BLaER1 treated with 17β-estradiol and CSF1 and Interleukin-3, amounts not matched to agents 10 nM and 100 nM (cell line): Measurements from ENCODE around the gene NAA20.

Source experiments
- H3K27ac ChIP-seq, 11 experiments: shearing (Covaris generic); formaldehyde crosslinking; 2 replicates each; pipeline ENCODE4 v1.8.1; 2022
- H3K27me3 ChIP-seq, 11 experiments: shearing (Covaris generic); formaldehyde crosslinking; 2 replicates each; pipeline ENCODE4 v1.8.1; 2022
- H3K36me3 ChIP-seq, 11 experiments: shearing (Covaris generic); formaldehyde crosslinking; 2 replicates each; pipeline ENCODE4 v1.8.1; 2022
- H3K4me1 ChIP-seq, 10 experiments: shearing (Covaris generic); formaldehyde crosslinking; 2 replicates each; pipeline ENCODE4 v1.8.1; 2022
- H3K4me2 ChIP-seq, 11 experiments: shearing (Covaris generic); formaldehyde crosslinking; 2 replicates each; pipeline ENCODE4 v1.8.1; 2022
- H3K4me3 ChIP-seq, 10 experiments: shearing (Covaris generic); formaldehyde crosslinking; 2 replicates each; pipeline ENCODE4 v1.8.1; 2022
- H3K9ac ChIP-seq, 11 experiments: shearing (Covaris generic); formaldehyde crosslinking; 2 replicates each; pipeline ENCODE4 v1.8.1; 2022
- H3K9me3 ChIP-seq, 11 experiments: shearing (Covaris generic); formaldehyde crosslinking; replicated peaks in 1 of 11; 2 replicates each; pipeline ENCODE4 v1.8.1; 2022
- H4K20me1 ChIP-seq, 11 experiments: shearing (Covaris generic); formaldehyde crosslinking; 2 replicates each; pipeline ENCODE4 v1.8.1; 2022
- Cebpa-rat ChIP-seq, 11 experiments: shearing (Covaris generic); IDR thresholded peaks; 2 replicates each; pipeline ENCODE4 v1.8.1; 2022

Gene NAA20, protein sequence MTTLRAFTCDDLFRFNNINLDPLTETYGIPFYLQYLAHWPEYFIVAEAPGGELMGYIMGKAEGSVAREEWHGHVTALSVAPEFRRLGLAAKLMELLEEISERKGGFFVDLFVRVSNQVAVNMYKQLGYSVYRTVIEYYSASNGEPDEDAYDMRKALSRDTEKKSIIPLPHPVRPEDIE

DNA sequence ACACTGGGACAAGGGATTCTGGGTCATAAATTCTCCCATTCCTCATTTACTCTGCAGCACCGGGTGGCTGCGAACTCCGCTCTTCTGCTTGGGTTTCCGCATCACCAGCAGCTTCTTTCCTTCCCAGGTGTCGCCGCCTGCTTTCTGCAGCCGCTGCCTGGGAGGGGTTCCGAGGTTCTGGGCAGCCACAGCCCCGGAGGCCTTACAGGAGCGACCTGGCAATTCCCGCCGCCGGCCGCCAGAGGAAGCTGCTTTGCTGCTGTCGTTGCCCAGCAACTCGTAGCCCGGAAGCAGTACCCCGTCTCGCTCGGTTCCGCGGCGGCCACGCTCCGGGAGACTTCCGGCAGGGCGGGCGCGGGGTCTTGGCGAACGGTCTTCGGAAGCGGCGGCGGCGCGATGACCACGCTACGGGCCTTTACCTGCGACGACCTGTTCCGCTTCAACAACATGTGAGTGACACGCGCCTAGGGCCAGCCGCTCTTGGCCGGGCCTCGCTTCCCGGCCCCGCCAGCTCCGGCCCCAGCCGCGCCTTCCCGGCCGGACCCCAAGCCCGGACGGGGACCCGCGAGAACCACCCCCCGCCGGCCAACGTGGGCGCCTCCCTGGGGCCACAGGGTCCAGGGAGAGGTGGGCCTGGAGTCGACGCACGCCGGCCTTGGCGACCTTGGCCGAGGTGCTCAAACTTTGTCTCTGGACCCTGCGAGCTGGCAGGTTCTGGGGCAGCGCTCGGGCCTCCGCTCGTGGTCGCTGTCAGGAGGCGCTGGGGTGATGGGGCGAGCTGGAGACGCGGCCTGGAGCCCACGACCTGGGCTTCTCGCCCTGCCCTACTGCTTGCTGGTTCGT is at the start of gene NAA20:
TSS of gene NAA20 (plus strand) at position 362 of the 843 bp plus-strand sequence. CDS start at position 397, 35 bp downstream.
- H3K27me3 ChIP-seq = no peaks in the 10 kb centered on the region
- peak within 1 kb of the TSS; percentile 89 to 97 (median 95) for H3K9ac ChIP-seq
- peak within 1 kb of the TSS; percentile 77 to 98 (median 93) for H3K4me2 ChIP-seq
- peaks cover 58 to 83% (median 67%) of the 10 kb centered on the region in 10 experiments for H3K4me1 ChIP-seq
- H3K27ac ChIP-seq = peak within 1 kb of the TSS; percentile 85 to 95 (median 91)
- H3K4me3 ChIP-seq = peak within 1 kb of the TSS; percentile 82 to 99 (median 94)
- no peaks in the 10 kb centered on the region for H3K9me3 ChIP-seq
- peaks cover 8 to 37% (median 31%) of the 10 kb centered on the region in 11 experiments; a peak in 19 of 22 replicates for H3K36me3 ChIP-seq
- no peak for TF ChIP-seq Cebpa-rat (IDR thresholded peaks at IDR 0.05)
- peaks cover 11 to 49% (median 37%) of the 10 kb centered on the region in 11 experiments; a peak in 18 of 22 replicates for H4K20me1 ChIP-seq

DNA sequence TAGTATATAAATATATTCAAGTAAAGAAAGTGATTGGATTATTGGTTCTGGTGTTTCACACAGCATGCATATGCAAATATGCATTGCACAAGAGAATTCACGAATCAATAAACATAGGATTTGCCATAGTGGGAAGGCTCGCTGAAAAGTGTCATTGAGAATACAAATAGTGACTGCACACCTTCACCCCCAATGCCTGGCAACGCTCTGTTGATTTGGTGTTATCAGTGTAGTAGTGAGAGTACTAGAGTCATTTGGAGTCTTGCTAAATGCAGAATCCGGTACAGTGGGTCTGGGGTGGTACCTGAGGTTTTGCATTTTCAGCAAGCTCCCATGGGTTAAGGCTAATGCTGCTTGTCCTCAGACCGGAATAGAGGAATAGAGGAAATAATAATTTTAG is 49.7 kb upstream of the NAA20 start:
- Histone ChIP-seq H3K9me3 (no peaks in the 10 kb centered on the region), H3K4me2 (no peak overlapping the region), H3K9ac (no peak overlapping the region), H3K36me3 (peaks cover 0 to 100% (median 56%) of the 10 kb centered on the region in 11 experiments; a peak in 14 of 22 replicates), H3K4me3 (no peak overlapping the region), H4K20me1 (peaks cover 0 to 86% (median 0%) of the 10 kb centered on the region in 11 experiments; a peak in 5 of 22 replicates), H3K4me1 (peaks cover 10 to 77% (median 38%) of the 10 kb centered on the region in 10 experiments), H3K27me3 (no peaks in the 10 kb centered on the region), H3K27ac (no peak overlapping the region)
- no peak for TF ChIP-seq Cebpa-rat (IDR thresholded peaks at IDR 0.05)

DNA sequence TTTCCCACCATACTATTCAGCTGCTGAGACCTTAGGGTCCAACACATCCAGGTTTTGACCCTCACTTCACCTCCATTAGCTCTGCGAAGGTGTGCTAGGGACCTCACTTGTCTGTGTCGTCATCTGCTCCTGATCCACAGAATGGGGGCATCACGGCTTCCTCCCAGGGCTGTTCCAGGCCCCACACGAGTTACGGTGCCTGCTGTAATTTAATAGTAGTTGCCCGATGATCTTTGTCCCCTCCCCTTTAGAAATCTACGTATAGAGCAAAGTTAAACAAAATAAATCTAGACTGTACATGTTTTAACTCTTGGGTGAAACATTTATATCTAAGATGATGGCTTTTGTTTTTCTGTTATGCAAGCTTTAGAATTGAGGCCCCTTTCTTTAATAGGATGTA is 49.1 kb upstream of the NAA20 start:
- H3K27me3 ChIP-seq = no peaks in the 10 kb centered on the region
- no peak for TF ChIP-seq Cebpa-rat (IDR thresholded peaks at IDR 0.05)
- no peak overlapping the region for H3K4me3 ChIP-seq
- H4K20me1 ChIP-seq = peaks cover 0 to 81% (median 0%) of the 10 kb centered on the region in 11 experiments; a peak in 5 of 22 replicates
- H3K27ac ChIP-seq = no peak overlapping the region
- H3K9ac ChIP-seq = no peak overlapping the region
- H3K9me3 ChIP-seq = no peaks in the 10 kb centered on the region
- no peak overlapping the region for H3K4me2 ChIP-seq
- peaks cover 9 to 77% (median 41%) of the 10 kb centered on the region in 10 experiments for H3K4me1 ChIP-seq
- peaks cover 0 to 99% (median 51%) of the 10 kb centered on the region in 11 experiments; a peak in 14 of 22 replicates for H3K36me3 ChIP-seq

DNA sequence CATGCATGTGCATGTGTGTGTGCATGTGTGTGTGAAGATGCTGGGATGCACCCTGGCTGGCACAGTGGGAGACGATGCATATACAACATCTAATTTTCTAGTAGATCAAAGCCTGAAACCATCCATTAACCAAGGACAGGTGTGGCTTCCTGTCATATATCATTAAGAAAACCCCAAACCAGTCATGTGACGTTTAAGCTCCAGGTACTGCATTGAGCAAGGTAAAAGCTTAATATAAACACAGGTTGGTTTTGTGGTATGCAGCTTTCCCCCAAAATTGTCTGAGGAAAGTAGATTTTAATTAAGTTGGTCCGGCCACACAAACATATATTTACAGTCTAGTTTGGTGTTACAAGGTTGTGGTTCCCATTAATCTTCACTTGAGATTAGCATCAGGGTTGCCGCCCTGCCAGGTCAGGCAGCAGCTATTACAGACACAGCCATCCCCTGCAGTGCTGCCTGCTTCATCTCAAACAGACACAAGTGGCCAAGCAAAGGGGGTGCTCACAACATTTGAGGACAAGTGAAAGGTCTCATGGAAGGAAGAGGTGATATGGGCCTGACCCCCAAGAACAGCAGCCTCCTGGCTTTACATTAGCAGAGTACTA is 48.6 kb upstream of the NAA20 start:
- H3K27me3 ChIP-seq = no peaks in the 10 kb centered on the region
- no peaks in the 10 kb centered on the region for H3K9me3 ChIP-seq
- TF ChIP-seq Cebpa-rat (IDR thresholded peaks at IDR 0.05) = no peak
- H3K4me2 ChIP-seq = no peak overlapping the region
- peaks cover 0 to 99% (median 51%) of the 10 kb centered on the region in 11 experiments; a peak in 13 of 22 replicates for H3K36me3 ChIP-seq
- peaks cover 0 to 75% (median 0%) of the 10 kb centered on the region in 11 experiments; a peak in 5 of 22 replicates for H4K20me1 ChIP-seq
- no peak overlapping the region for H3K27ac ChIP-seq
- no peak overlapping the region for H3K4me3 ChIP-seq
- no peak overlapping the region for H3K9ac ChIP-seq
- peaks cover 14 to 77% (median 46%) of the 10 kb centered on the region in 10 experiments for H3K4me1 ChIP-seq

DNA sequence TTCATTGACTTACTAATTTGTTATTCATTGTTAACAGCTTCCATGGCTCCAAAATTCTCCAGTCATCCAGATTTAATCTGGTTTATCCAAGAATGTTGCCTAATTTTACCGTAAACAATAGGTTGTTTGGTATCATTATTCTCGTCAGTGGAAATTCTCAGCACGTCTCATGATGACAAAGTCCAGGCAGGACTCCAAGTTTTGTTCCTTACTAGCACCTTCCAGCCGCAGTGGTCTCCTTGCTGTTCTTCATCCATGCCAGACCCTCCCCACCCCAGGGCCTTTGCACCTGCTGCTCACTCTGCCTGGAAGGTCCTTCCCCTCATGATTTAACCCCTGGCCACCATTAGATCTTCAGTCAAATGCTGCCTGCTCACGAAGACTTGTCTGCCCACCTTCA is 48.1 kb upstream of the NAA20 start:
- Histone ChIP-seq H3K36me3 (peaks cover 0 to 95% (median 47%) of the 10 kb centered on the region in 11 experiments; a peak in 13 of 22 replicates), H3K9ac (no peak overlapping the region; a peak in 1 of 22 replicates), H4K20me1 (peaks cover 0 to 70% (median 0%) of the 10 kb centered on the region in 11 experiments; a peak in 5 of 22 replicates), H3K9me3 (no peaks in the 10 kb centered on the region), H3K4me3 (no peak overlapping the region), H3K4me2 (peak overlapping the region in 3 of 11 experiments; percentile 86 to 96 (median 90); a peak in 1 of 22 replicates), H3K4me1 (peaks cover 19 to 77% (median 46%) of the 10 kb centered on the region in 10 experiments), H3K27ac (no peak overlapping the region), H3K27me3 (no peaks in the 10 kb centered on the region)
- no peak for TF ChIP-seq Cebpa-rat (IDR thresholded peaks at IDR 0.05)

DNA sequence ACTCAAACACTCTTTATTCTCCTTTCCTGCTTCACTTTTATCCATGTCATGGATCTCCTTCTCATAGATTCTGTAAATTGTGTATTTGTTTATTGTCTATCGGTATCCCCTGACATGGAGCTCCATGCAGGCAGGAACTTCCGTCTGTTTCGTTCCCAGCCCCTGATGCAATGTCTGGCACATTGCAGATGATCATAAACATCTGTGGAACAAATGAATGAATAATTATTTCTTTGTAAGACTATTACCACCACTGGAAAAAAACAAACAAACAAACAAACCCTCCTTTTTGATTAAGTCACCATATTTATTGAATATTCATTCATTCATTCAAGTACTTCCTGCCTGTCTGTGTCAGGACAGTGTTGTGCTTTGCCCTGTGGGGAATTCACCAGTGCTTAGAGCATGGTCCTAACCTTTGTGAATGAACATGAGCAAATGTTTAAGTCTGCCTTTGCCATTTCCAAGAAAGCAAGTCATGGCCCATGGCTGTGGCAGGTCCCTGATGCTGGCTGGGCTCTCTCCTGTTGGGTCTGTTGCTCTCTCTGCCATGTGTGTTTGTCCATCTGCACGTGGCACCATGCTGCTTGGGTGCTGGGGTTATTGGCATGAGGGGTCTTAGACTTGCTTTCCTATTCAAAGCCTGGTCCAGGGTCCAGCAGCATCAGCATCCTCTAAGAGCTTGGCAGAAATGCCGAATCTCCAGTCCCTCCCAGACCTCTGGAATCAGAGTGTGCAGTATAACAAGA is 47.5 kb upstream of the NAA20 start:
- Histone ChIP-seq H3K9ac (no peak overlapping the region; a peak in 1 of 22 replicates), H3K4me2 (peak overlapping the region in 4 of 11 experiments; percentile 16 to 96 (median 88); a peak in 7 of 22 replicates), H3K4me1 (peaks cover 19 to 76% (median 46%) of the 10 kb centered on the region in 10 experiments), H3K27me3 (no peaks in the 10 kb centered on the region), H3K36me3 (peaks cover 0 to 89% (median 41%) of the 10 kb centered on the region in 11 experiments; a peak in 13 of 22 replicates), H3K27ac (no peak overlapping the region), H3K9me3 (no peaks in the 10 kb centered on the region), H4K20me1 (peaks cover 0 to 64% (median 0%) of the 10 kb centered on the region in 11 experiments; a peak in 5 of 22 replicates), H3K4me3 (no peak overlapping the region)
- TF ChIP-seq Cebpa-rat (IDR thresholded peaks at IDR 0.05) = no peak

DNA sequence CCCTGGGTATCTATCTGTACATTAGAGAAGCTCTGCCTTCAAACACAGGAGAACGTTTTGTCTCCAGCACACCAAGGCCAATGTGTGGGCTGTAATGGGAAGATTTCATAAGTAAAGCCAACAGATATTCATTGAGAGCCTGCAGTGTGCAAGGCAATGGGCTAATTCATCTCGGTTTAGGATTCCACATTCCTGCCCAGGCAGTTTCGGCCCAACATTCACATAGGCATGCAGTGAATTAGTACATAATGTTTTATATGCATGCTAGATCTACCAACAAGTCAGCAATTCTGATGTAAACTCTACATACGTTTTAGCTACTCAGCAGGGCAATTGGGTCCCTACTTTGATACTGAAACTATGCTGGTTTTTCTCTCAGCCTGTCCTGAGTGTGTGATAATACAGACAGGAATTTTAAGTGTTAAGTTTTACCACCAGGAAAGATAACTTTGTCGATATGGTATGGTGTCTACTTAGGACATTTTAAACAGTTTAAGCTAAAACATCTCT is 46.9 kb upstream of the NAA20 start:
- H3K27ac ChIP-seq = peak overlapping the region in 1 of 11 experiments; percentile 30; a peak in 2 of 22 replicates
- no peaks in the 10 kb centered on the region for H3K9me3 ChIP-seq
- H3K4me1 ChIP-seq = peaks cover 18 to 70% (median 42%) of the 10 kb centered on the region in 10 experiments
- H3K27me3 ChIP-seq = no peaks in the 10 kb centered on the region
- peaks cover 0 to 58% (median 0%) of the 10 kb centered on the region in 11 experiments; a peak in 5 of 22 replicates for H4K20me1 ChIP-seq
- peak overlapping the region in 5 of 11 experiments; percentile 56 to 96 (median 90); a peak in 10 of 22 replicates for H3K4me2 ChIP-seq
- no peak overlapping the region for H3K4me3 ChIP-seq
- H3K36me3 ChIP-seq = peaks cover 0 to 85% (median 38%) of the 10 kb centered on the region in 11 experiments; a peak in 14 of 22 replicates
- no peak overlapping the region for H3K9ac ChIP-seq
- TF ChIP-seq Cebpa-rat (IDR thresholded peaks at IDR 0.05) = no peak
